ENCODE results near the gene HDAC11.

DNA sequence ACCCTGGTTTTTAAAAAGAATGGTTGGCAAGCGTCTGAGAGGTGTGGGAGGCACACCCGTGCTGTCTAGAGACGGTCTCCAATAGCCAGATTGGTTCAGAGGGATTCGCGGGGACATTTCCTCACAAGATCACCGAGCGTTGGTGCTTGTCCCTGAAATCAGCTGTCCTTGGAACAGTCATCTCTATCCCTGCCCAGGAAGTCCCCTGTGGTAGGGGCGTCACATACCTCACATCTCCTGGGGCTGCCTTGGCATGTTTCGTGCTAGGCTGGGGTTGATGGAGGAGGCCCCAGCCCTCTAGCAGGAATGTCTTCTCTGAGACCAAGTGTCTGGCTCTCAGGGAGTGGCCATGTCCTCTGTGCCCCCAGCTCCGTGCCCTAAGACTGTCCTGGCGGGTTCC, 75.6 kb downstream of the HDAC11 start:
- no peak for TF ChIP-seq CTCF (conservative IDR thresholded peaks at IDR 0.05; ENCODE audit: low read length)
- no peak for TF ChIP-seq EZH2phosphoT487 (IDR thresholded peaks at IDR 0.05; ENCODE audit: borderline replicate concordance, low read depth, low read length)

Data from OCI-LY7 (cell line).